Endothelial cell of umbilical vein (primary cell): ENCODE results near the gene MROH9.

Experiments used
- JUN ChIP-seq: IDR thresholded peaks from 2 replicates; pipeline ENCODE4 v1.6.1; 2011; ENCODE audit warnings: borderline replicate concordance, low read depth; ENCODE audit not compliant: insufficient read length, insufficient read depth
- MAX ChIP-seq: IDR thresholded peaks from 2 replicates; pipeline ENCODE4 v1.6.1; 2011; ENCODE audit not compliant: insufficient read depth, insufficient read length
- POLR2AphosphoS5 ChIP-seq: IDR thresholded peaks from 2 replicates; pipeline ENCODE4 v1.6.1; 2012; ENCODE audit warnings: low read depth, mild to moderate bottlenecking, control low read depth, low read length, moderate library complexity; ENCODE audit not compliant: insufficient read depth
- TF ChIP-seq, protein P1 (sequence below), 2 donors: IDR thresholded peaks; 1 replicate in 1 of 2; 2 replicates in 1 of 2; pipeline ENCODE4 v1.5.1; 2011; ENCODE audit warnings: low read length in 2 of 2, mild to moderate bottlenecking in 2 of 2, moderate library complexity in 2 of 2, control low read depth in 1 of 2, inconsistent platforms in 1 of 2, low read depth in 1 of 2; ENCODE audit not compliant: insufficient read depth in 1 of 2; ENCODE audit errors: extremely low read depth in 1 of 2

- no peak for TF ChIP-seq JUN
- TF ChIP-seq MAX = no peak
- TF ChIP-seq, protein P1, sequence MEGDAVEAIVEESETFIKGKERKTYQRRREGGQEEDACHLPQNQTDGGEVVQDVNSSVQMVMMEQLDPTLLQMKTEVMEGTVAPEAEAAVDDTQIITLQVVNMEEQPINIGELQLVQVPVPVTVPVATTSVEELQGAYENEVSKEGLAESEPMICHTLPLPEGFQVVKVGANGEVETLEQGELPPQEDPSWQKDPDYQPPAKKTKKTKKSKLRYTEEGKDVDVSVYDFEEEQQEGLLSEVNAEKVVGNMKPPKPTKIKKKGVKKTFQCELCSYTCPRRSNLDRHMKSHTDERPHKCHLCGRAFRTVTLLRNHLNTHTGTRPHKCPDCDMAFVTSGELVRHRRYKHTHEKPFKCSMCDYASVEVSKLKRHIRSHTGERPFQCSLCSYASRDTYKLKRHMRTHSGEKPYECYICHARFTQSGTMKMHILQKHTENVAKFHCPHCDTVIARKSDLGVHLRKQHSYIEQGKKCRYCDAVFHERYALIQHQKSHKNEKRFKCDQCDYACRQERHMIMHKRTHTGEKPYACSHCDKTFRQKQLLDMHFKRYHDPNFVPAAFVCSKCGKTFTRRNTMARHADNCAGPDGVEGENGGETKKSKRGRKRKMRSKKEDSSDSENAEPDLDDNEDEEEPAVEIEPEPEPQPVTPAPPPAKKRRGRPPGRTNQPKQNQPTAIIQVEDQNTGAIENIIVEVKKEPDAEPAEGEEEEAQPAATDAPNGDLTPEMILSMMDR (IDR thresholded peaks at IDR 0.05; ENCODE audit: extremely low read depth in 1 of 2, insufficient read depth in 1 of 2, low read depth in 1 of 2, low read length in 2 of 2) = no peak
- no peak for TF ChIP-seq POLR2AphosphoS5
These were observed 49.8 kb upstream of the MROH9 start for GRCh38 chr1:170885551-170885950.
